ENCODE results near the gene RPP14.
"Not testable (repeated sequence)": the region's sequence is repeated elsewhere in the genome, so short reads cannot be mapped to it uniquely, and the experiment has no call there.

RPP14 gene

GRCh38 chr3:58333206-58334012 lies 27.4 kb downstream of the RPP14 start:
- DNase-seq: peak; percentile 35 to 72

GRCh38 chr3:58334013-58334321 lies 27.9 kb downstream of the RPP14 start:
- DNase-seq: peak in 1 of 2 experiments; percentile 21

- DNase-seq: no peak
Observed at GRCh38 chr3:58334506-58334884, 28.4 kb downstream of the RPP14 start.

GRCh38 chr3:58335652-58335947 lies 29.6 kb downstream of the RPP14 start:
- peak in 1 of 2 experiments; percentile 80 for DNase-seq

DNA sequence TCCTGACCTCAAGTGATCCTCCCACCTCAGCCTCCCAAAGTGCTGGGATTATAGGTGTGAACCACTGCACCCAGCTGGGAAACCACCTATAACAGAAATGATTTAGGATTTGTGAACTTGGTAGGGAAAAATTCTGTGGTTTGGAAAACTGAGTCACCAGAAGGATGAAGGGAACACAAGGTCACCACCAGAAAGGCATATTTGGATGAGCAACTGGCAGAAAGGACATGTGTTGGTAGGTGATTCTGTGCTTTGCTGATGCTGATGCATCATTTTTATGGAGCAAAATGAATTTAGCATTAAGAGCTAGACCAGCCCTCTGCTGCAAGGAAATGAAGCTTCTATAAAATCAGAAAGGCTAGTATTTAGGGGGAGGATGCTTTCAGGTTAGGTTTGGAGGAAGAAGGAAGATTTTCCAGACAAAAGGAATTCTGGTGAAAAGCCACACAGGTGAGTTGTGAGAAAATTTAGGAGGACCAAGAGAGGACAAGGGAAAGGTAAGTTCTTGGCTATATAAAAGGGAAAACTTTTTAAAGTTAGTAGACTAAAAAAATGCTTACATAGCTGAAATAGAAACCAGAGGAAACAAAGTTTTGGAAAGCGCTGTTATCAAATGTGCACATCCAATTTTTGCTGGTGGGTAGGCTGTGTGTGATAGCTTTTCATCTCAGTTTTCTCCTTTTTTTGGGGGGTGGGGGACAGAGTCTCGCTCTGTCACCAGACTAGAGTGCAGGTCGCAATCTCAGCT lies 30.3 kb downstream of the RPP14 start:
- no peak for DNase-seq

DNA sequence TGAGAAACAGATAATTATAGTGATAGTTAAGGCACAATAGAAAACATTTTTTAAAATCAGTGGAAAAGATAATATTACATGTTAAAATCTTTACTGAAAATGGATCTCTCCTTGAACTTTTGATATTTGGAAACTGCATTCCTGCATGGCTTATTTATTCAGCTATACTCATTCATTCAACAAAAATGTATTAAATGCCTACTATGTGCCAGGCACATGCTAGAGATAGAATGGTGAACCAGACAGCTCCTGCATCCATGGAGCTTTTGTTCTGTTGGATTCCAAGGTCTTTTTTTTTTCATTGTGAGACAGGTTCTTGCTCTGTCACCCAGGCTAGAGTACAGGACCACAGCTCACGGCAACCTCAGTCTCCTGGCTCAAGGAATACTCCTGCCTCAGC lies 31.1 kb downstream of the RPP14 start:
- DNase-seq: no peak

DNA sequence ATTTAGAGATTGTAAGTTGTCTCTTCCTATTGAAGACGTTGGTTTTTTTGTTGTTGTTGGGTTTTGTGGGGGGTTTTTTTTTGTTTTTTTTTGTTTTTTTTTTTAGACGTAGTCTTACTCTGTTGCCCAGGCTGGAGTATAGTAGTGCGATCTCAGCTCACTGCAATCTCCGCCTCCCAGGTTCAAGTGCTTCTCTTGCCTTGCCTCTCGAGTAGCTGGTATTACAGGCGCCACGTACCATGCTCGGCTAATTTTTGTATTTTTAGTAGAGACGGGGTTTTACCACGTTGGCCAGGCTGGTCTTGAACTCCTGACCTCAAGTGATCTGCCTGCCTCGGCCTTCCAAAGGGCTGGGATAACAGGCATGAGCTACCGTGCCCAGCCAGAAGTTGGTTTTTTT lies 33.1 kb downstream of the RPP14 start:
- not testable (repeated sequence) for DNase-seq

DNA sequence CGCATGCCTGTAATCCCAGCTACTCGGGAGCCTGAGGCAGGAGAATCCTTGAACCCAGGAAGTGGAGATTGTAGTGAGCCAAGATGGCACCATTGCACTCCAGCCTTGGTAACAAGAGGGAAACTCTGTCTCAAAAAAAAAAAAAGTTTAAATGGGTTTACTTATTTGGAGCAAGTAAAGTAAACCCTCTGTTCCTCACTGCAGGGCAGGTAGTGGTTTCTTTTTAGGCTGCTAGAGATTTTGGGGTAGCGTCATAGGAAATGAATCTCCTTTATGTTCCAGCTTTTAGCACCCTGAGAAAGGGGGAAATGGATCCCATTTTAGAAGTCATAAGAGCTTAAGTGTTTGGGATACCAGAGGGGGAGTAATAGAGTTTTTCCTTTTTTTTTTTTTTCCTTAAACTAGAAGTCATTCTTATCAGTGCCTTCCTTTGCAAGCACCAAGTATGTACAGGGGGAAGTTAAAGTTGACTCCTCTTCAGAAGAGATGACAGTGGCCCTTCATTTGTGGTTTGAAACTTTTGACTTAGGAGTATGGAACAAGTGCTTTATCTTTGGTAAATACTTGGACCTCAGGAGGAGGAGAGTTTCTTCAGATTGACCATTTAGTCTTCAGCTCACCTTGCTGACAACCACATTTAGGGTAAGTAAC lies 34.7 kb downstream of the RPP14 start:
- peak; percentile 19 to 26 for DNase-seq

- no peak for DNase-seq
Observed at GRCh38 chr3:58341376-58341775, 35.3 kb downstream of the RPP14 start.

DNA sequence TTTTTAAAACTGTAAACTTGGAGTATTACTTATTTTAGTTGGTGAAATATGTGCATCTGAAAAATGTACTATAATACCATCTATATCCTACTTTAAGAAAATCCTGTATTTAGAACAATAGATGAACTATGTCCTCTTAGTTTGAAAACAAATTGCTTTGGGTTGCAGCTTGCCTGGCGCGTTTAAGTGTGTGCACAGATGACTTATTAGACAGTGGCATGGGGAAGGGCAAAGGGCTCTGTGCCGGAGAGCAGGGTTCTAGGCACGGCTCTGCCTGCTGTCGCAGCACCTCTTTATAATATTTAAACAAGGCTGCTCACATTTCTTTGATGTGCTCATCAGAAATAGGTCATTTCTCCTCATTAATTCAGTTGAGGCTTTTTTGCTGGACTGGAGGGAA lies 36.6 kb downstream of the RPP14 start:
- DNase-seq: no peak

- DNase-seq: no peak
Observed at GRCh38 chr3:58345457-58345856, 39.4 kb downstream of the RPP14 start.

GRCh38 chr3:58346368-58346767 lies 40.3 kb downstream of the RPP14 start:
- no peak for DNase-seq

DNA sequence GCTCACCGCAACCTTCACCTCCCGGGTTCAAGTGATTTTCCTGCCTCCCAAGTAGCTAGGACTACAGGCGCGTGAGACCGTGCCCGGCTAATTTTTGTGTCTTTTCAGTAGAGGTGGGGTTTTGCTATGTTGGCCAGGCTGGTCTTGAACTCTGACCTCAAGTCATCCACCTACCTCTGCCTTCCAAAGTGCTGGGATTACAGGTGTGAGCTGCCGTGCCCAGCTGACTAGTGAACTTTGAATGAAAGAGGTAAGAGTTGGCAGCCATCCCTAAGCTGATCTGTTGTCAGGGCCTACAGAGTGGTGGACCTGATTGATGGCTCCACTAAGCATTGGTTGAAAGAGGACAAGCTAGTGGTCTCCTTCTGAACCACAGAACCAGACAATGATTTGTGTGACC lies 41.9 kb downstream of the RPP14 start:
- no peak for DNase-seq

DNA sequence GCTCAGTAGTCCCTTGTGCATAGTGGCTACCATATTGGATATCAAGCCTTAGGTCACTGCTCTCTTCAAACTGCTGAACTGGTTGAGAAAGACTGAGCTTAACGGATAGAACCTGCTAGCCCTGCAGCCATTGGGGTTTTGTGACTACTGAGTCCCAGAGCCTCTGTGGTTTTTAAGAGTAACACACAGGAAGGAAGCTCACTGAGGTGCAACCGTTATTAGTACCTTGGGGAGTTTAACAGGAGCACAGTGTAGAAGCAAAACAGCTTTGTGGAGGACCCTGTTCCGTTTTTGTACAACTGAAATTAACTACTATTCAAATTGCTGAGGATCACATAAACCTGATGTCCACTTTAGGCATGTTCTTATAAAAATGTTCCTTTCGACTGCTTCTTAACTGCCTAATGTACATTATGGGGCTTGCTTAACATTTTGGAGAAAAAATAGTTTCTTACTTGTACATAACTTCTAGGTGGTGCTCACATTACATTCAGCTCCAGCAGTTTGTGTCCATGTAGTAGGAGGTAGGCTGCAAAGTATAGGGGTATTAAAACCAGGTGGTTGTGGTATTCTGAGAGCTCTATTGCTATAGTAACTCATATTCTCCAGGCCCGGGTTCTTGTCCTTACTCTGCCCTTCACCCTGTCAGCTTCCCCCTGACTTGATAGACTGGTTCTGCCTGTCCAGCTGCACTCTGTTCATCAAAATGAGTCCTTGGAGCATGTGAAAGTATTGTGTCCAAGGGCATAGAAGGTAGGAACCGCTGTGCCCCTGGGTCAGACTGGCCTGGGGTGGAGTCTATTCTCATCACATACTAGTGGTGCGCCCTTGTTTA lies 44.0 kb downstream of the RPP14 start:
- peak; percentile 96 to 97 for DNase-seq

- DNase-seq: peak; percentile 33 to 56
Observed at GRCh38 chr3:58350627-58351013, 44.6 kb downstream of the RPP14 start.

- DNase-seq: peak; percentile 86 to 91
Observed at GRCh38 chr3:58351920-58352319, 45.9 kb downstream of the RPP14 start.

- no peak for DNase-seq
Observed at GRCh38 chr3:58352626-58353025, 46.6 kb downstream of the RPP14 start.

- DNase-seq: peak; percentile 83 to 85
Observed at GRCh38 chr3:58353722-58354553, 47.9 kb downstream of the RPP14 start.

- peak in 1 of 2 experiments; percentile 31 for DNase-seq
Observed at GRCh38 chr3:58355179-58355578, 49.1 kb downstream of the RPP14 start.

DNA sequence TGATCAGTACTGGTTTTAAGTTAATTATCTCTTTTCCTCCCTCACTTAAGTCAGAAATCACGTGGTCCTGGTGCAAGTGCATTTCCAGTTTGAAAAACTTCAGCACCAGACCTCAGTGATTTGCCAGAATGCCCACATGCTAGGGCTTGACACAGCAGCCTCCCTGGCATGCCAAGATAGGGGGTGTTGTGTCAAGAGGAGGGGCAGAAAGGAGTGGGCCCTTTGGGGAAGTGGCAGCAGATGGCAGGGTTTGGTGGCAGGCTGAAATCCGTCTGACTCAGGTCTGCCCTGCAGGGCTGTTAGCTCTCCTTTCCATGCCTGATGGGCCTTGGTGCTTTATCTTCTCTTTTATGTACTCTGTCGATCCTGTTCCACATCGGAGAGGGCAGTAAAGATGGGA lies 50.0 kb downstream of the RPP14 start:
- peak; percentile 63 to 79 for DNase-seq

GRCh38 chr3:58357402-58357801 lies 51.4 kb downstream of the RPP14 start:
- DNase-seq: no peak

GRCh38 chr3:58358092-58358491 lies 52.0 kb downstream of the RPP14 start:
- DNase-seq: no peak
